HCT116 (cell line): ENCODE data around the gene FHOD1. TPM values are rescaled to one million over a fixed set of nuclear protein-coding genes. Genes with fewer than 3 reads are reported as not detected.

Experiments
- ATAC-seq: fragments of 200-7000 bp; cut with Tn5 transposase; 2 replicates; pipeline ENCODE4 v1.9.1; 2020; ENCODE audit warnings: mild to moderate bottlenecking, moderate library complexity
- BruUV-seq: library from RNA; stranded (reverse); fragments of 400-500 nt; replicated peaks from 2 replicates; lab custom pipeline; 2021; lab: Mats Ljungman, UMichigan
- CTCF ChIA-PET: fragments of 300-600 bp; sonication (Branson Sonifier 250); formaldehyde crosslinking; loops from one replicate; lab custom pipeline; 2021; ENCODE audit warnings: antibody characterized with exemption; lab: Charles Lee
- POLR2A ChIA-PET: fragments of 300-600, 350-600 bp; sonication (Branson Sonifier 250); formaldehyde crosslinking; loops from one replicate; lab custom pipeline; 2021; ENCODE audit warnings: antibody characterized with exemption; lab: Charles Lee
- RAD21 ChIA-PET, 2 experiments: fragments of 300-600 bp; sonication (Branson Sonifier 250); formaldehyde crosslinking; loops; one replicate each; lab custom pipeline; 2023; ENCODE audit warnings: low total read pairs in 2 of 2; ENCODE audit not compliant: uncharacterized antibody in 2 of 2, unreplicated experiment in 2 of 2, low non-redundant PET in 1 of 2; lab: Charles Lee
- DNase-seq: peaks from one replicate; pipeline ENCODE4 v3.0.0-alpha.2; 2010; ENCODE audit warnings: low read depth, low spot score
- H2AFZ ChIP-seq: fragments of 200-600 bp; shearing (Covaris generic), sonication (generic); 2 replicates; pipeline ENCODE4 v1.6.1; 2017; ENCODE audit warnings: low read depth, mixed run types, mixed read lengths, antibody characterized with exemption, low read length; ENCODE audit not compliant: poor library complexity, severe bottlenecking
- H3K27ac ChIP-seq: 2 replicates; pipeline ENCODE4 v1.5.1; 2012; ENCODE audit warnings: low read depth, low read length
- H3K27me3 ChIP-seq: fragments of 200-600 bp; sonication (generic); 2 replicates; pipeline ENCODE4 v1.6.1; 2016; ENCODE audit warnings: mixed run types, low read length, mixed read lengths; ENCODE audit not compliant: insufficient read depth
- H3K36me3 ChIP-seq, 2 experiments: fragments of 200-500 bp in 1 of 2; fragments of 200-600 bp in 1 of 2; sonication (Bioruptor generic) in 1 of 2; sonication (generic) in 1 of 2; 2 replicates each; pipeline versions ENCODE4 v1.5.1 to v1.6.1; 2014 to 2016; ENCODE audit warnings: low read length in 2 of 2, inconsistent platforms in 1 of 2, mixed read lengths in 1 of 2, mixed run types in 1 of 2; ENCODE audit not compliant: insufficient read depth in 2 of 2, control insufficient read depth in 1 of 2
- H3K4me1 ChIP-seq, 2 experiments: fragments of 200-600 bp in 1 of 2; sonication (generic) in 1 of 2; 2 replicates each; pipeline versions ENCODE4 v1.5.1 to v1.6.1; 2012 to 2017; ENCODE audit warnings: low read length in 2 of 2, inconsistent platforms in 1 of 2, mild to moderate bottlenecking in 1 of 2, mixed read lengths in 1 of 2, mixed run types in 1 of 2, moderate library complexity in 1 of 2; ENCODE audit not compliant: insufficient read depth in 2 of 2, control insufficient read depth in 1 of 2
- H3K4me2 ChIP-seq: fragments of 200-600 bp; sonication (generic); 2 replicates; pipeline ENCODE4 v1.6.1; 2017; ENCODE audit warnings: mixed run types, low read length, mixed read lengths
- H3K4me3 ChIP-seq, 2 experiments: fragments of 200-600 bp in 1 of 2; sonication (generic) in 1 of 2; replicated peaks in 1 of 2; 2 replicates each; pipeline ENCODE4 v1.5.1; 2011 to 2016; ENCODE audit warnings: low read length in 2 of 2, control low read depth in 1 of 2, low read depth in 1 of 2, mild to moderate bottlenecking in 1 of 2, mixed read lengths in 1 of 2, mixed run types in 1 of 2
- H3K79me2 ChIP-seq: fragments of 200-600 bp; sonication (generic); 2 replicates; pipeline ENCODE4 v1.6.1; 2017; ENCODE audit warnings: mild to moderate bottlenecking, mixed run types, low read length, moderate library complexity, mixed read lengths; ENCODE audit not compliant: insufficient read depth
- H3K9ac ChIP-seq: fragments of 200-600 bp; sonication (generic); 2 replicates; pipeline ENCODE4 v1.6.1; 2016; ENCODE audit warnings: low read length, mixed read lengths
- H3K9me2 ChIP-seq: fragments of 200-600 bp; sonication (generic), shearing (Covaris generic); 2 replicates; pipeline ENCODE4 v1.6.1; 2017; ENCODE audit warnings: mixed run types, mild to moderate bottlenecking, moderate library complexity; ENCODE audit not compliant: insufficient read depth
- H3K9me3 ChIP-seq, 2 experiments: fragments of 200-500 bp in 1 of 2; fragments of 200-600 bp in 1 of 2; sonication (Bioruptor generic) in 1 of 2; sonication (generic) in 1 of 2; 2 replicates each; pipeline ENCODE4 v1.6.1; 2014 to 2017; ENCODE audit warnings: low read length in 2 of 2, mixed read lengths in 2 of 2, inconsistent platforms in 1 of 2, low read depth in 1 of 2, mild to moderate bottlenecking in 1 of 2, mixed run types in 1 of 2, moderate library complexity in 1 of 2; ENCODE audit not compliant: control insufficient read depth in 1 of 2, insufficient read depth in 1 of 2
- H4K20me1 ChIP-seq: fragments of 200-600 bp; sonication (generic), shearing (Covaris generic); 2 replicates; pipeline ENCODE4 v1.6.1; 2017; ENCODE audit warnings: mixed run types, mild to moderate bottlenecking, moderate library complexity; ENCODE audit not compliant: insufficient read depth
- TCF7L2 ChIP-seq: IDR thresholded peaks from 2 replicates; pipeline ENCODE4 v1.7.0; 2011; ENCODE audit warnings: borderline replicate concordance, inconsistent platforms; ENCODE audit not compliant: insufficient read depth, insufficient read length; ENCODE audit errors: extremely low read depth
- intact Hi-C: fragments of 100-400 bp; cut with micrococcal nuclease; formaldehyde crosslinking; loops from 2 replicates; pipeline ENCODE4 v1.10.0; 2022
- total RNA-seq: library from RNA; stranded (reverse); gene quantifications from one replicate; pipeline ENCODE4 v1.2.1, GENCODE V29; 2021; ENCODE audit not compliant: unreplicated experiment
- TF ChIP-seq, protein P1 (sequence below), 3 experiments: fragments of 200-600 bp in 1 of 3; sonication (generic) in 1 of 3; IDR thresholded peaks in 2 of 3; conservative IDR thresholded peaks in 1 of 3; 2 replicates each; pipeline ENCODE4 v1.5.1; 2012 to 2017; ENCODE audit warnings: low read depth in 2 of 3, low read length in 2 of 3, antibody characterized with exemption in 1 of 3, borderline replicate concordance in 1 of 3, control low read depth in 1 of 3, mild to moderate bottlenecking in 1 of 3, mixed read lengths in 1 of 3, mixed run types in 1 of 3, moderate library complexity in 1 of 3; ENCODE audit not compliant: insufficient read depth in 1 of 3

The FHOD1 gene
- total RNA-seq, 1 experiment from 2014 or later: 69.2 TPM

DNA sequence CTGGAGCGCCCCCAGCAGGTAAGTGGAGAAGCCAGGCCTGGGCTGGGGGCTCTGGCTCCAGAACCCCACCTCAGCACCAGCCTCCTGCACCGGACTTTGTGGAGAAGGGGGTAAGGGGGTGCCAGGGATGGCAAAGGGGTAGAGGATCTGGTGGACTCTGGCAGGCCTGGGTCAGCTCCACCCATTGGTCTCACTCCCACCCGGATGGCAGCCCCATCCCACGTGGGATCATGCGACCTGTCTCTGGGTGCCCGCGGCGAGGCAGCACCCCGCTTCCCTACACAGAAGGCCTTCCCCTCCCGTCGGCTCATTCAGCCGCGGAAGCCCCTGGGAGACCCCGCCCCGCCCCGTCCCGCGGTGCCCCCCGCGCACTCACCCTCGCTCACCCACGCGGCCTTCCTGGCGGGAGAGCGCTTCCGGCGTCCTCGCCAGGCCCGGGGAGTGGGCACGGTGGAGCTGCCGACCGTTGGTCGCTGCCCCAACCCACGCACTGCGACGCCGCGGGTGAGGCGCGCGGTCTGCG lies 31.6 kb upstream of the FHOD1 start:
- Histone ChIP-seq H3K27me3 (no peaks in the 10 kb centered on the region), H3K4me2 (peak overlapping the region; percentile 96), H3K4me3 (peak overlapping the region; percentile 86 to 87), H3K79me2 (peaks cover 31% of the 10 kb centered on the region), H3K9me3 (no peaks in the 10 kb centered on the region), H3K4me1 (peaks cover 28 to 39% of the 10 kb centered on the region in 2 experiments), H3K27ac (peak overlapping the region; percentile 91), H2AFZ (no peak overlapping the region), H3K36me3 (peaks cover 6 to 19% of the 10 kb centered on the region in 2 experiments; a peak in 2 of 4 replicates), H3K9me2 (no peaks in the 10 kb centered on the region), H3K9ac (peak overlapping the region; percentile 88), H4K20me1 (no peaks in the 10 kb centered on the region)
- intact Hi-C loops: loop anchor here (5.0 kb wide), 1 partner anchor 58 kb away; no protein-coding TSS in a partner anchor
- no TSS peak for BruUV-seq
- TF ChIP-seq, protein P1, sequence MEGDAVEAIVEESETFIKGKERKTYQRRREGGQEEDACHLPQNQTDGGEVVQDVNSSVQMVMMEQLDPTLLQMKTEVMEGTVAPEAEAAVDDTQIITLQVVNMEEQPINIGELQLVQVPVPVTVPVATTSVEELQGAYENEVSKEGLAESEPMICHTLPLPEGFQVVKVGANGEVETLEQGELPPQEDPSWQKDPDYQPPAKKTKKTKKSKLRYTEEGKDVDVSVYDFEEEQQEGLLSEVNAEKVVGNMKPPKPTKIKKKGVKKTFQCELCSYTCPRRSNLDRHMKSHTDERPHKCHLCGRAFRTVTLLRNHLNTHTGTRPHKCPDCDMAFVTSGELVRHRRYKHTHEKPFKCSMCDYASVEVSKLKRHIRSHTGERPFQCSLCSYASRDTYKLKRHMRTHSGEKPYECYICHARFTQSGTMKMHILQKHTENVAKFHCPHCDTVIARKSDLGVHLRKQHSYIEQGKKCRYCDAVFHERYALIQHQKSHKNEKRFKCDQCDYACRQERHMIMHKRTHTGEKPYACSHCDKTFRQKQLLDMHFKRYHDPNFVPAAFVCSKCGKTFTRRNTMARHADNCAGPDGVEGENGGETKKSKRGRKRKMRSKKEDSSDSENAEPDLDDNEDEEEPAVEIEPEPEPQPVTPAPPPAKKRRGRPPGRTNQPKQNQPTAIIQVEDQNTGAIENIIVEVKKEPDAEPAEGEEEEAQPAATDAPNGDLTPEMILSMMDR (IDR thresholded peaks at IDR 0.05 in 2 of 3, conservative IDR thresholded peaks at IDR 0.05 in 1 of 3; ENCODE audit: borderline replicate concordance in 1 of 3, insufficient read depth in 1 of 3, low read depth in 2 of 3, low read length in 2 of 3): peak in 2 of 3 experiments; percentile 66 to 76; a peak in 4 of 6 replicates
- no peak for TF ChIP-seq TCF7L2
- ATAC-seq (peak; percentile 51), DNase-seq (no peak)
- POLR2A ChIA-PET: interaction anchor here (0.6 to 2.7 kb wide), 2 partner anchors 10 to 108 kb away, joined by 8 read pairs; no protein-coding TSS in a partner anchor
- RAD21 ChIA-PET: interaction anchor here (1.3 to 1.5 kb wide), 2 partner anchors 18 to 32 kb away, joined by 3 to 4 read pairs; no protein-coding TSS in a partner anchor
- CTCF ChIA-PET: interaction anchor here (0.8 to 3.2 kb wide), 7 partner anchors 9 to 261 kb away, joined by 3 to 22 read pairs (median 3); partner anchors contain the start of gene FHOD1
